T-cell (primary cell): Measurements from ENCODE around the gene CNTNAP2. TPM values are rescaled to one million over a fixed set of nuclear protein-coding genes. Genes with fewer than 3 reads are reported as not detected.

Experiments
- ATAC-seq, 4 experiments: fragments of 200-7000 bp in 3 of 4; fragments of 150-1000 bp in 1 of 4; cut with Tn5 transposase; replicated peaks in 1 of 4; 1 replicate in 3 of 4; 2 replicates in 1 of 4; pipeline ENCODE4 v1.10.0; 2021; ENCODE audit warnings: moderate library complexity in 3 of 4, mild to moderate bottlenecking in 2 of 4, moderate number of reproducible peaks in 1 of 4
- CTCF ChIA-PET, 2 donors: fragments of 300-600 bp; sonication (Branson Sonifier 250); formaldehyde crosslinking; loops; one replicate each; lab custom pipeline; 2022; ENCODE audit warnings: antibody characterized with exemption in 2 of 2; lab: Charles Lee
- POLR2A ChIA-PET, 2 donors: fragments of 300-600 bp; sonication (Branson Sonifier 250); formaldehyde crosslinking; loops; one replicate each; lab custom pipeline; 2022; ENCODE audit warnings: antibody characterized with exemption in 2 of 2; lab: Charles Lee
- DNase-seq, 35 experiments: peaks; one replicate each; pipeline versions ENCODE4 v3.0.0 to v3.0.0-alpha.2; 2013 to 2023
- H3K27ac ChIP-seq: one replicate; pipeline ENCODE4 v1.5.1; 2013; ENCODE audit warnings: low read length
- H3K27me3 ChIP-seq, 2 experiments: replicated peaks in 1 of 2; 1 replicate in 1 of 2; 2 replicates in 1 of 2; pipeline versions ENCODE4 v1.6.1 to v1.7.0; 2013; ENCODE audit warnings: low read length in 1 of 2, mixed read lengths in 1 of 2; ENCODE audit not compliant: control insufficient read depth in 2 of 2, insufficient read depth in 2 of 2; ENCODE audit errors: extremely low read depth in 1 of 2
- H3K36me3 ChIP-seq, 2 donors: 1 replicate in 1 of 2; 2 replicates in 1 of 2; pipeline versions ENCODE4 v1.6.1 to v1.7.0; 2013; ENCODE audit warnings: low read length in 1 of 2; ENCODE audit not compliant: control insufficient read depth in 2 of 2, insufficient read depth in 1 of 2; ENCODE audit errors: extremely low read depth in 1 of 2
- H3K4me1 ChIP-seq, 2 experiments: 1 replicate in 1 of 2; 2 replicates in 1 of 2; pipeline versions ENCODE4 v1.6.1 to v1.7.0; 2013; ENCODE audit warnings: low read length in 2 of 2, mixed read lengths in 1 of 2; ENCODE audit not compliant: insufficient read depth in 2 of 2, control insufficient read depth in 1 of 2; ENCODE audit errors: extremely low read depth in 1 of 2
- H3K4me3 ChIP-seq, 2 donors: 1 replicate in 1 of 2; 2 replicates in 1 of 2; pipeline versions ENCODE4 v1.5.1 to v1.7.0; 2013; ENCODE audit warnings: mild to moderate bottlenecking in 2 of 2, low read length in 1 of 2, moderate library complexity in 1 of 2; ENCODE audit not compliant: control insufficient read depth in 1 of 2; ENCODE audit errors: extremely low read depth in 1 of 2
- H3K9me3 ChIP-seq: 2 replicates; pipeline ENCODE4 v1.7.0; 2013
- H3K27ac Mint-ChIP-seq, 2 donors: one replicate each; pipeline ENCODE4 v1.8.0; 2020 to 2021; ENCODE audit warnings: mild to moderate bottlenecking in 2 of 2, mixed read lengths in 2 of 2
- H3K27me3 Mint-ChIP-seq, 2 donors: one replicate each; pipeline ENCODE4 v1.8.0; 2021 to 2022; ENCODE audit warnings: mixed read lengths in 2 of 2
- H3K36me3 Mint-ChIP-seq: one replicate; pipeline ENCODE4 v1.8.0; 2021; ENCODE audit warnings: mixed read lengths
- H3K4me1 Mint-ChIP-seq, 3 donors: one replicate each; pipeline ENCODE4 v1.8.0; 2020 to 2022; ENCODE audit warnings: mixed read lengths in 3 of 3, mild to moderate bottlenecking in 1 of 3
- H3K4me3 Mint-ChIP-seq, 3 donors: one replicate each; pipeline ENCODE4 v1.8.0; 2020 to 2022; ENCODE audit warnings: mild to moderate bottlenecking in 3 of 3, mixed read lengths in 3 of 3, moderate library complexity in 3 of 3
- H3K9me3 Mint-ChIP-seq, 3 donors: one replicate each; pipeline ENCODE4 v1.8.0; 2020 to 2022; ENCODE audit warnings: mixed read lengths in 3 of 3
- WGBS: methylation state at CpG from one replicate; pipeline ENCODE4 v1.1.5; 2013; ENCODE audit warnings: missing lambda C conversion rate; ENCODE audit not compliant: insufficient coverage; 5-methylcytosine and 5-hydroxymethylcytosine counted together
- total RNA-seq, 35 experiments: library from RNA in 6 of 35; stranded (reverse) in 6 of 35; fragments of 120-200 nt in 1 of 35; gene quantifications; one replicate each; pipeline versions ENCODE4 v1.2.1 to v1.2.4 and lab custom pipeline; 2013 to 2026

CNTNAP2 gene
- total RNA-seq, 5 donors from 2014 or later (not counting 1 experiment from before 2014, with no cell fraction given) = 0.15 to 0.72 (median 0.21) TPM

- H3K9me3 ChIP-seq = no peaks in the 10 kb centered on the region
- no peaks in the 10 kb centered on the region for H3K36me3 ChIP-seq
- no peaks in the 10 kb centered on the region for H3K27me3 Mint-ChIP-seq
- no peaks in the 10 kb centered on the region for H3K4me1 Mint-ChIP-seq
- ChIA-PET POLR2A (no interaction called here), CTCF (no interaction called here)
- WGBS = 86% methylated on average over 3 of the region's 3 CpGs
- no peak overlapping the region for H3K4me3 Mint-ChIP-seq
- H3K4me3 ChIP-seq = no peak overlapping the region
- no peaks in the 10 kb centered on the region for H3K36me3 Mint-ChIP-seq
- ATAC-seq (no peak), DNase-seq (no peak)
- H3K27me3 ChIP-seq = no peaks in the 10 kb centered on the region
- H3K4me1 ChIP-seq = peaks cover 0 to 2% of the 10 kb centered on the region in 2 experiments
- H3K27ac Mint-ChIP-seq = no peak overlapping the region
- no peak overlapping the region for H3K27ac ChIP-seq
- peaks cover 5 to 17% (median 7%) of the 10 kb centered on the region in 3 donors for H3K9me3 Mint-ChIP-seq
These were observed 1283.7 kb downstream of the CNTNAP2 start for GRCh38 chr7:147400221-147400689.

DNA sequence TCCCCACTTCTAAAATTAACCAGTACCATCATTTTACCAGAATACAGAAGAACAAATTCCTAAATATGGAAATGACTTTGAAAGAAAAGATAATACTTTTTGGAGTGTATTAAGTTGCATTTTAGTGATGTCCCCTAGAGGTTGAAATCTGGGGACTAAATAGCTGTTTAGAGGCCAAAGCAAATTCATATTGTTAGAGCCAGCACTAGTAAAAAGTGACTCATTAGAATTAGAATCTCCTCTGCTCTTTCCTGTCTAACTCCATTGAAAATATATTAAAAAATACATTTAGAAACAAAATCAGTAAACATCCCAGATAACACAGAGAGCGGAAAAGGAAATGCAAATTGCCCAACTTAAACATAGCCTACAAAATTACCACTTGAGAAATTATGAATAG, 1284.3 kb downstream of the CNTNAP2 start:
- no peaks in the 10 kb centered on the region for H3K36me3 Mint-ChIP-seq
- Histone ChIP-seq H3K27ac (no peak overlapping the region), H3K36me3 (no peaks in the 10 kb centered on the region), H3K27me3 (no peaks in the 10 kb centered on the region), H3K4me3 (no peak overlapping the region), H3K4me1 (no peaks in the 10 kb centered on the region), H3K9me3 (no peaks in the 10 kb centered on the region)
- no CpG with 5 or more reads among the region's 1 CpG for WGBS
- no peak overlapping the region for H3K27ac Mint-ChIP-seq
- DNase-seq = no peak
- no peaks in the 10 kb centered on the region for H3K27me3 Mint-ChIP-seq
- ATAC-seq = no peak
- ChIA-PET CTCF (no interaction called here), POLR2A (no interaction called here)
- H3K4me3 Mint-ChIP-seq = no peak overlapping the region
- H3K9me3 Mint-ChIP-seq = peaks cover 5 to 17% (median 9%) of the 10 kb centered on the region in 3 donors
- H3K4me1 Mint-ChIP-seq = no peaks in the 10 kb centered on the region

DNA sequence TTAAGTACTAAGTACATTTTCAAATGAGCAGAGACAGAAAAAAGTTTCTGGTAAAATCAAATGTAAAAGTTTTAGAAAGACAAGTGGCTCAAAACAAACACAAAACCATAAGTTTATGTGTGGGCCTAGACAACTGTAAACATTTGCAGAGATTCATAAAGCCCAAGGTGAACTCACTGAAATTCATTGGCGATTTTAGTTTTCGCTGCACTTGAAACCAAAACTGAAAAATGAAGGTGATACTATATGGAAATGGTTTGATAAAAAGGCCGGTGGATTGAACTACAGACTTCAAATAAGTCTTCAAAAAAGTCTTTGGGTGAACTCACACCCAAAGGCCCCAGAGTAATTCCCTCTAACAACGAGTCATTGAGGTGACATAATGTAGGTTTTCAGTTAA, 1289.0 kb downstream of the CNTNAP2 start:
- no peaks in the 10 kb centered on the region for H3K27me3 ChIP-seq
- DNase-seq = no peak
- no peak overlapping the region for H3K4me3 ChIP-seq
- Mint-ChIP-seq H3K4me1 (no peaks in the 10 kb centered on the region), H3K4me3 (no peak overlapping the region), H3K27ac (no peak overlapping the region), H3K9me3 (peaks cover 21 to 25% (median 21%) of the 10 kb centered on the region in 3 donors), H3K27me3 (no peaks in the 10 kb centered on the region), H3K36me3 (no peaks in the 10 kb centered on the region)
- CTCF ChIA-PET = no interaction called here
- WGBS = no CpG with 5 or more reads among the region's 4 CpGs
- POLR2A ChIA-PET = no interaction called here
- H3K36me3 ChIP-seq = no peaks in the 10 kb centered on the region
- ATAC-seq = no peak
- H3K4me1 ChIP-seq = no peaks in the 10 kb centered on the region
- no peaks in the 10 kb centered on the region for H3K9me3 ChIP-seq
- no peak overlapping the region for H3K27ac ChIP-seq

DNA sequence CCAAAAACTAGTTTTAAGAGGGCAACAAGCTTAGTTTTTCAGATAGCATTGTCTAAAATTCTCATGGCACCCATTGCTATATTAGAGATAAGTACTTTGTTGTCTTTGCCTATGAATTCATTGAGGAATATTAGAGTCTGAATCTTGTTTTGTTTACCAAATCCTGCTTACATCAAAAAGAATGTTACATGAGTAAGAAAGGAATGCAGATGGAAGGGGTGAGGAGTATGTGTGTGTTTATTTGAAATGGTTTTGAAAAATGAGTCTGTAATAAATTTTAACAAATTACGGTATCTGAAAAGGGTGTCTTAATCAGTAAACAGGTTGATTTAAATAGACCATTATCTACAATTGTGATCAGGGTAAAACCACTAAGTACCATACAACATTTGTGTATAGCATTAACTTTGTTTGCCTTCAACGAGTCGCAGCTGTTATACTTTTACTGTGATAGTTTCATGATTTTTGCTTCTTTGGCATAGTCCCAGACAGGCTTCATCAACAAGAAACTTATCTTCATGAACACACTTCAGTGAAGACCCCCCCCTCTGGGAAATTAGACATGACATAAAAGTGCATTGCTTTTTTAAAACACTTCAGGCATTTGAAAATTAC, 1290.0 kb downstream of the CNTNAP2 start:
- H3K27me3 Mint-ChIP-seq = no peaks in the 10 kb centered on the region
- no peak for ATAC-seq
- POLR2A ChIA-PET = no interaction called here

GRCh38 chr7:147411096-147411495, 1294.5 kb downstream of the CNTNAP2 start:
- peaks cover 24 to 33% (median 26%) of the 10 kb centered on the region in 3 donors for H3K9me3 Mint-ChIP-seq
- H3K27ac Mint-ChIP-seq = no peak overlapping the region
- ChIA-PET POLR2A (no interaction called here), CTCF (no interaction called here)
- H3K27me3 ChIP-seq = no peaks in the 10 kb centered on the region
- H3K4me1 ChIP-seq = no peaks in the 10 kb centered on the region
- no peaks in the 10 kb centered on the region for H3K36me3 ChIP-seq
- no peaks in the 10 kb centered on the region for H3K4me1 Mint-ChIP-seq
- H3K36me3 Mint-ChIP-seq = no peaks in the 10 kb centered on the region
- no peak overlapping the region for H3K4me3 ChIP-seq
- no peaks in the 10 kb centered on the region for H3K27me3 Mint-ChIP-seq
- DNase-seq (no peak), ATAC-seq (no peak)
- H3K27ac ChIP-seq = no peak overlapping the region
- H3K9me3 ChIP-seq = no peaks in the 10 kb centered on the region
- H3K4me3 Mint-ChIP-seq = no peak overlapping the region

More for the DNA sequence above, 1290.0 kb downstream of the CNTNAP2 start:
- DNase-seq = no peak
- Mint-ChIP-seq H3K36me3 (no peaks in the 10 kb centered on the region), H3K4me1 (no peaks in the 10 kb centered on the region), H3K4me3 (no peak overlapping the region), H3K27ac (no peak overlapping the region), H3K9me3 (peaks cover 21 to 25% (median 21%) of the 10 kb centered on the region in 3 donors)
- no peaks in the 10 kb centered on the region for H3K4me1 ChIP-seq
- no peaks in the 10 kb centered on the region for H3K27me3 ChIP-seq
- CTCF ChIA-PET = no interaction called here
- H3K9me3 ChIP-seq = no peaks in the 10 kb centered on the region
- H3K27ac ChIP-seq = no peak overlapping the region
- H3K36me3 ChIP-seq = no peaks in the 10 kb centered on the region
- no CpG with 5 or more reads among the region's 3 CpGs for WGBS
- no peak overlapping the region for H3K4me3 ChIP-seq

- H3K4me3 ChIP-seq = no peak overlapping the region
These were observed 1295.5 kb downstream of the CNTNAP2 start for GRCh38 chr7:147412109-147412508.

More at GRCh38 chr7:147412109-147412508, 1295.5 kb downstream of the CNTNAP2 start:
- CTCF ChIA-PET = no interaction called here
- Histone ChIP-seq H3K4me1 (no peaks in the 10 kb centered on the region), H3K27me3 (no peaks in the 10 kb centered on the region), H3K27ac (no peak overlapping the region), H3K36me3 (no peaks in the 10 kb centered on the region), H3K9me3 (no peaks in the 10 kb centered on the region)
- ATAC-seq (no peak), DNase-seq (no peak)
- Mint-ChIP-seq H3K27me3 (no peaks in the 10 kb centered on the region), H3K4me1 (no peaks in the 10 kb centered on the region), H3K36me3 (no peaks in the 10 kb centered on the region), H3K27ac (no peak overlapping the region), H3K9me3 (peaks cover 23 to 30% (median 25%) of the 10 kb centered on the region in 3 donors), H3K4me3 (no peak overlapping the region)
- POLR2A ChIA-PET = no interaction called here
- 49% methylated on average over 2 of the region's 2 CpGs for WGBS
